Measurements from ENCODE around the gene RARRES2.

RARRES2 gene

GRCh38 chr7:150374472-150374871 is 33.0 kb upstream of the RARRES2 start:
- CTCF ChIA-PET = interaction anchor here (0.7 kb wide), 1 partner anchor 557 kb away, joined by 3 read pairs; no protein-coding TSS in a partner anchor
- POLR2A ChIA-PET = interaction anchor here (1.2 to 2.0 kb wide), 2 partner anchors 30 to 40 kb away, joined by 4 read pairs; a partner anchor contains a TSS
- TF ChIP-seq FOXA1 (IDR thresholded peaks at IDR 0.05) (no peak), SUZ12 (IDR thresholded peaks at IDR 0.05) (no peak), CTBP1 (IDR thresholded peaks at IDR 0.05; ENCODE audit: borderline replicate concordance) (no peak), ELF4 (IDR thresholded peaks at IDR 0.05) (no peak), FOXM1 (IDR thresholded peaks at IDR 0.05; ENCODE audit: borderline replicate concordance) (no peak), NFRKB (IDR thresholded peaks at IDR 0.05) (no peak), SP1 (IDR thresholded peaks at IDR 0.05) (no peak), BHLHE40 (IDR thresholded peaks at IDR 0.05; ENCODE audit: borderline replicate concordance) (no peak), HDGF (IDR thresholded peaks at IDR 0.05; ENCODE audit: borderline replicate concordance) (no peak), L3MBTL2 (conservative IDR thresholded peaks at IDR 0.05) (no peak), ARNT (IDR thresholded peaks at IDR 0.05) (no peak), FOXK2 (IDR thresholded peaks at IDR 0.05) (no peak), LEF1 (IDR thresholded peaks at IDR 0.05; ENCODE audit: borderline replicate concordance) (no peak), TARDBP (IDR thresholded peaks at IDR 0.05) (no peak), PKNOX1 (IDR thresholded peaks at IDR 0.05) (no peak)
- no peak for DNase-seq (ENCODE audit: extremely low spot score)

- no peak for DNase-seq (ENCODE audit: extremely low spot score)
- POLR2A ChIA-PET = interaction anchor here (0.6 to 2.0 kb wide), 3 partner anchors 31 to 41 kb away, joined by 3 to 4 read pairs (median 4); a partner anchor contains a TSS
- CTCF ChIA-PET = interaction anchor here (0.7 kb wide), 1 partner anchor 556 kb away, joined by 3 read pairs; no protein-coding TSS in a partner anchor
- TF ChIP-seq SP1 (IDR thresholded peaks at IDR 0.05) = no peak
- no peak for TF ChIP-seq ELF4 (IDR thresholded peaks at IDR 0.05)
- TF ChIP-seq NFRKB (IDR thresholded peaks at IDR 0.05) = no peak
- no peak for TF ChIP-seq ZNF384 (IDR thresholded peaks at IDR 0.05)
- TF ChIP-seq SUZ12 (IDR thresholded peaks at IDR 0.05) = no peak
These were observed 32.6 kb upstream of the RARRES2 start for GRCh38 chr7:150374026-150374425.

GRCh38 chr7:150373049-150373801 is 31.8 kb upstream of the RARRES2 start:
- ChIA-PET POLR2A (interaction anchor here (0.6 to 1.2 kb wide), 2 partner anchors 38 to 42 kb away, joined by 3 to 4 read pairs; no protein-coding TSS in a partner anchor), CTCF (no interaction called here)
- no peak for DNase-seq (ENCODE audit: extremely low spot score)

GRCh38 chr7:150372271-150373048 is 31.0 kb upstream of the RARRES2 start:
- POLR2A ChIA-PET = no interaction called here
- CTCF ChIA-PET = no interaction called here

More at GRCh38 chr7:150373049-150373801, 31.8 kb upstream of the RARRES2 start:
- TF ChIP-seq ZNF384 (IDR thresholded peaks at IDR 0.05) (no peak), ARNT (IDR thresholded peaks at IDR 0.05) (no peak), SP1 (IDR thresholded peaks at IDR 0.05) (no peak), LEF1 (IDR thresholded peaks at IDR 0.05; ENCODE audit: borderline replicate concordance) (no peak), SUZ12 (IDR thresholded peaks at IDR 0.05) (no peak), PKNOX1 (IDR thresholded peaks at IDR 0.05) (no peak), TARDBP (IDR thresholded peaks at IDR 0.05) (no peak), FOXM1 (IDR thresholded peaks at IDR 0.05; ENCODE audit: borderline replicate concordance) (no peak), FOXK2 (IDR thresholded peaks at IDR 0.05) (no peak), BHLHE40 (IDR thresholded peaks at IDR 0.05; ENCODE audit: borderline replicate concordance) (no peak), HDGF (IDR thresholded peaks at IDR 0.05; ENCODE audit: borderline replicate concordance) (no peak), ELF4 (IDR thresholded peaks at IDR 0.05) (no peak), FOXA1 (IDR thresholded peaks at IDR 0.05) (no peak), L3MBTL2 (conservative IDR thresholded peaks at IDR 0.05) (no peak), CTBP1 (IDR thresholded peaks at IDR 0.05; ENCODE audit: borderline replicate concordance) (no peak), NFRKB (IDR thresholded peaks at IDR 0.05) (no peak)

GRCh38 chr7:150371996-150372270 is 30.5 kb upstream of the RARRES2 start:
- POLR2A ChIA-PET = no interaction called here
- DNase-seq (ENCODE audit: extremely low spot score) = no peak
- CTCF ChIA-PET = no interaction called here
- TF ChIP-seq SUZ12 (IDR thresholded peaks at IDR 0.05) (no peak), SP1 (IDR thresholded peaks at IDR 0.05) (no peak), BHLHE40 (IDR thresholded peaks at IDR 0.05; ENCODE audit: borderline replicate concordance) (no peak), L3MBTL2 (conservative IDR thresholded peaks at IDR 0.05) (no peak), HDGF (IDR thresholded peaks at IDR 0.05; ENCODE audit: borderline replicate concordance) (no peak), NFRKB (IDR thresholded peaks at IDR 0.05) (no peak), PKNOX1 (IDR thresholded peaks at IDR 0.05) (no peak), ARNT (IDR thresholded peaks at IDR 0.05) (no peak), FOXM1 (IDR thresholded peaks at IDR 0.05; ENCODE audit: borderline replicate concordance) (no peak), ZNF384 (IDR thresholded peaks at IDR 0.05) (no peak), LEF1 (IDR thresholded peaks at IDR 0.05; ENCODE audit: borderline replicate concordance) (no peak), TARDBP (IDR thresholded peaks at IDR 0.05) (no peak), ELF4 (IDR thresholded peaks at IDR 0.05) (no peak), CTBP1 (IDR thresholded peaks at IDR 0.05; ENCODE audit: borderline replicate concordance) (no peak), FOXK2 (IDR thresholded peaks at IDR 0.05) (no peak), FOXA1 (IDR thresholded peaks at IDR 0.05) (no peak)

More at GRCh38 chr7:150372271-150373048, 31.0 kb upstream of the RARRES2 start:
- TF ChIP-seq SP1 (IDR thresholded peaks at IDR 0.05) (no peak), ELF4 (IDR thresholded peaks at IDR 0.05) (no peak), FOXM1 (IDR thresholded peaks at IDR 0.05; ENCODE audit: borderline replicate concordance) (no peak), ARNT (IDR thresholded peaks at IDR 0.05) (no peak), LEF1 (IDR thresholded peaks at IDR 0.05; ENCODE audit: borderline replicate concordance) (no peak), ZNF384 (IDR thresholded peaks at IDR 0.05) (no peak), HDGF (IDR thresholded peaks at IDR 0.05; ENCODE audit: borderline replicate concordance) (no peak), PKNOX1 (IDR thresholded peaks at IDR 0.05) (no peak), NFRKB (IDR thresholded peaks at IDR 0.05) (no peak)
- DNase-seq (ENCODE audit: extremely low spot score) = no peak

Data from HEK293T (cell line).